ENCODE data around the gene DUS2.

DNA sequence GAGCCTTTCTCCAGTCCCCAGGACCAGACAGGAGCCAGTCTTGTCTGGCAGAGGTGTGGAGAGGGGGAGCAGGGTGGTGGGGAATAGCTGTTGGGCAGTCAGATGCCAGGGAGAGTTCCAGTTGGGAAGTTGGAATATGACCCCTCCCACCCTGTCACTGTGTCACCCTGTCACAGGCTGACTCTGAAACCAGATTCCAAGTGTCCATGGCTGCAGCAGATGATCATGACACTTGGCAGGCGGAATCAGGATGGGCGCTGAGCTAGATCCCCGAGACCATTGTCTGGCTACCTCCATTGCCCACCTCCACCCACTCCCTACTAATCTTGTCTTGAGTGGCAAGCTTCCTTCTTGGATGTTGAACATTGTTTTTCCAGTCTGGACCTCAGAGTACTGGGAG, 52.9 kb downstream of the DUS2 start:
- TF ChIP-seq POLR2A (IDR thresholded peaks at IDR 0.05; ENCODE audit: low read depth, low read length), result no peak
- TF ChIP-seq POLR2AphosphoS5 (IDR thresholded peaks at IDR 0.05; ENCODE audit: low read depth, low read length), result no peak

All from GM12892 (cell line).